Activated CD4-positive, alpha-beta T cell treated with anti-CD3 and anti-CD28 coated beads, Interleukin-2, amount 50 U/mL, for 4 hours (primary cell): ENCODE measurements around the gene SLX9.
A peak's percentile ranks its signal among the peaks of the same experiment; 100 is the strongest.

ENCODE experiments used
- DNase-seq, 2 experiments: peaks; one replicate each; pipeline ENCODE4 v3.0.0-alpha.2; 2020

The SLX9 gene

DNA sequence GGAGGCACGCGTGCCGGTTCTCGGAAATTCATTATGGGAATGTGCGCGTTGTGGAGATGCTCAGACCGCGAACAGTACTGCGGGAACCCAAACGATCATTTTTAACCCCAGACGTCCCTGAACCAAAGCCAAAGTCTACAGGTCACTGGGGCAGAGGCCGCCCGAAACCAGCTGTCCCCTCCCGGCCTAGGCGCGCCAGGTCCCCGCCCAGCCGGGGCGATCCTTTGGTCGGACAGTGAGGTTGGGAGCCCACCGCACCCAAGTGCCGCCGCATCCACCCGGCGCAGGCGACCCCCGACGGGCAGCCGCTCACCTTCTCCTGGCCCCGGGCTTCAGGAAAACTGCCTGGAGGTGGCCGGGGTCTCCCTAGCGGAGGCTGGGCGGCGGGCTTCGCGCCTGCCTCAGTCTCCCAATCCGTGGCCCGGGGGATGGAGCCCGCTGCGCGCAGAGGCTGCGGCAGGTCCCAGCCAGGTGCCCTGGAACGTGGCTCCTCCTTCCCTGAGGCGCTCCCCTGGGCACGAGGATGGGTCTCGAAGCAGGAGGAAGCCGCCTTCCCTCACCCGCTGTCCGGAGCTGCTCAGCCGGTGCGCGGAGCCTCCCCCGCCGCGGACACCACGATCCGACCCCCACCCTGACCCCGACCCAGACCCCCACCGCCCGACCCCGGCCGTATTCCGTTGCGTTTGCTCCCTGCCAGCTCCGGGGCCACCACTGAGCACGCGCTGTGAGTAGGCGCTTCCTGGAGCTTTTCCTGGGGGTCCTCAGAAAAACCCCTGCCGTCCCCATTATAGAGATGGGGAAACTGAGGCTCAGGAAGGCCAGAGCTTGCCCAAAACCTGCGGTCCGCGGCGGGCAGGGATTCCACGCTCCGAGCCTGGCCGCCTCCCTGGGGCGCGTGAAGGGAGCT, 8.1 kb upstream of the SLX9 start:
- no peak for DNase-seq

DNA sequence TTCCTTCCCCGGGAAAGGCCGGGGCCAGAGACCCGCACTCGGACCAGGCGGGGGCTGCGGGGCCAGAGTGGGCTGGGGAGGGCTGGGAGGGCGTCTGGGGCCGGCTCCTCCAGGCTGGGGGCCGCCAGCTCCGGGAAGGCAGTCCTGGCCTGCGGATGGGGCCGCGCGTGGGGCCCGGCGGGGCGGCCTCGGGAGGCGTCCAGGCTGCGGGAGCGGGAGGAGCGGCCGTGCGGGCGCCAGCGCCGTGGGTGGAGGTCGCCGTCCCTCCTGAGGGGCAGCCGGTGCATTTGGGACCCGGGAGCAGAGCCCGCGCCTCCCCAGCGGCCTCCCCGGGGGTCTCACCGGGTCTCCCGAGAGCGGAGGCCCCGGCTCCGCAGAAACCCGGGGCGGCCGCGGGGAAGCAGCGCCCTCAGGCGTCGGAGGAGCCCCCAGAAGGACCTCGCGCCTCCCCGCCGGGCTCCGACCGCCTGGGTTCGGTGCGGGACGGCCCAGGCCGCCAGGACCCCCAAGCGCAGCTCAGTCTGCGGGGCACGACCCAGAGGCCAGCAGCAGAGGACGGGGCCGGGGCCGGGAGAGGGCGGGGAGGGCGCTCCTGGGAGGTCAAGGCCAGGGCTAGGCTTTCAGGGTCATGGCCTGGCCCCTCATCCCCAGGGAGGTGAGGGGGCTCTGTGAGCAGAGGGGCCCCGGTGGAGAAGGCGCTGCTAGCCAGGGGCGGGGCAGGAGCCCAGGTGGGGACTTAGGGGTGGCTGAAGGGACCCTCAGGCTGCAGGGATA, 7.2 kb upstream of the SLX9 start:
- peak; percentile 62 to 67 for DNase-seq

DNA sequence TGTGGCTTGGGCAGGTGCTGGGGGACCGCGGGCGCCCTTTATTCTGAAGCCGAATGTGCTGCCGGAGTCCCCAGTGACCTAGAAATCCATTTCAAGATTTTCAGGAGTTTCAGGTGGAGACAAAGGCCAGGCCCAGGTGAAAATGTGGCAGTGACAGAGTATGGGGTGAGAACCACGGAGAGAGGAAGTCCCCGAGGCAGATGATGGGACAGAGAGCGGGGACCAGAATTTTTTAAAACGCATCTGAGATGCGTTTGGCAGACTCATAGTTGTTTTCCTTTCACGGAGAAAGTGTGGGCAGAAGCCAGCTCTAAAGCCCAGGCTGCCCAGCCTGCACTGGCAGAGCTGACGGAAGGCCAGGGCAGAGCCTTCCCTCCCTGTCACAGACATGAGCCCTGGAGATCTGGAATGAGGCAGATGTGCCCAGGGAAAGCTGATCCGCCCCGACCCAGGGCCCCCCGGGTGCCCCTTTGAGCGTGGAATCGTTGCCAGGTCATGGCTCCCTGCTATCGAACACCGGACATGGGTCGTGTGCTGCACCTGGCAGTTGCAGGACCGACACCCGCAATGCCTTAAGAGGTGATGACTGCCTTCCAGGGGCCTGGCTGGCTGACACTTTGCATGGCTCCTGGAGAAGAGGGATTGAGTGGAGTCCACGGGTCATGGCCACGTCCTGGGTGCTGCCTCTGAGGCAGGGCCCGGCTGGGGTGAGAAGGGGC, 6.5 kb upstream of the SLX9 start:
- DNase-seq: no peak

DNA sequence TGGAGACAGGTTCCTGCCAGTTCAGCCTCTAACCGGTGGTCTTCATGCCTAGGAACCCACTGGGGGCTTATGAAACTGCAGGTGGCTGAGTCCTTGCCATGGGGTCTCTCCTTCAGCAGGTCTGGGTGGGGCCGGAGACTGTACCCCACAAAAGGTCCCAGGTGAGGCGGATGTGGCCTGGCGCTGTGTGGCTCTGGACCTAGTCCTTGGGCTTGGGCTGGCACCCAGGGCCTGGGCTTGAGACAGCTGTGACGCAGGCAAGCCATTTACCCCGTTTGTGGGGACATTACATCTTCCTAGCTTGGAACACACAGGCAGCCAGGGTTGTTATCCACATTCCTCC, 5.9 kb upstream of the SLX9 start:
- no peak for DNase-seq

DNA sequence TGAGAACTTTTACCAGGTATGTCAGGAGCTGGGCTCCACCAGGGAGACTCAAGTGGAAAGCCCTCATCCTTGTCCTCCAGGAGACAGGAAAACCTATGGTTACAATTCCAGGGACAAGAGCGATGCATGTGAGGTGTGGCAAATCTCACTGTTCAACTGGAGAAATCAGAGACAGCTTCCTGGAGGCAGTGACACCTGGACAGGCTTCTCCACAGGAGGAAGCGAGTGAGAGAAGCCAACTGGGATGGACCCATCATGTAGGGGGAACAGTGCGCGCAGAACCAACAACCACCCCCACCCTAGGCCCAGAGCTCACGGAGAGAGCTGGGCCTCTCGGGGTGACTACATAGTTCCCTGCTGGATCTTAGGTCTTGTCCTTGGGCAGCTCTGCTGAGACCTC, 5.6 kb upstream of the SLX9 start:
- no peak for DNase-seq

DNA sequence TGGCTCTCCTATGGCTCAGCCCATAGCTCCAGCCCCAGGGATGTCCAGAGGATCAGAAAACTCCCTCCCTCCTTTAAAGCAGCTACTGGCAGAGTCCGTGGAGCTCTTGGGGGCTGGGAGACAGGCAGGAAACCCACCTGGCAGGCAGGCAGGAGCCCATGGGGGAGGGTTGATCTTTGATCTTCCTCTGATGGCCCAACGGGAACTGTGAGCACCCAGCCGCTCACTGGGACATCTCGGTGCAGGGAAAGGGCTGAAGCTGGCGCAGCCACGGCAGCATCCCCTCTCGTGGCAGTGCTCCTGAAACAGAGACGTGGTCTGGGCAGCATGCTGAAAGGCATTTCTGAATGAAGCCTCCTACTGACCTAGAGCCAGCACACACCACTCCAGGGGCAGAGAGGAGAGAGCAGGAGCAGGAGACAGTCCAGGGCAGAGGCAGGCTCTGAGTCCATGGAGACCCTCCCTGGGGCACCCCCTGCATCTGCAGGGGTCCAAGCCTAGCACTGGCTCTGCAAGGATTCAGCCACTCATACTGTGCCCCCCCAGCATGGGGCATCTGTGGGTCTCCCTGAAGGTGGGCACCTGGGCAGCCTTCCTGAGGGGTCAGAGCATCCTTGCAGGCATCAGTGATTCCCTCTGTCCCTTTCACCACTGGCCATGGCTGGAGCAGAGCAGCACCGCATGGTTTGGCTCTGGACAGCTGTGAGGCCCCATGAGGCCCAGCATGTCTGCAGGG, 4.9 kb upstream of the SLX9 start:
- DNase-seq: no peak

DNA sequence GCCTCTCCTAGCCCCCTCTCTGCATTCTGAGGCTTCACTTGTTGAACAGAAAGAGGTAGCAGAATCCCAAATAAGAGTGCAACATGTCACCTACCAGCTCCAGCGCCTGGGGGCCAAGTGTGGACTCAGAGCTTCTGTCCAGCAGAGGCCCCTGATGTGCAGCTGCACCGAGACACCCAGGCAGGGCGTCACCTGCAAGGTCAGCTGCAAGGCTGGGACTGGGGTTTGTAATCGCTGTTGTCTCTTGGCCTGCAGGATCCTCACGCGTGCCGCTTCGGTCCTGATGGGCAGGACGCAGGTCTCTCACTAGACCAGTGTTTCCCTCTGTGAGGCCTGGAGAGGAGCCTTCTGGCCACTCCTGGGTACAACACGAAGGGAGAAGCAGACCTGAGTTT, 4.3 kb upstream of the SLX9 start:
- DNase-seq: no peak

DNA sequence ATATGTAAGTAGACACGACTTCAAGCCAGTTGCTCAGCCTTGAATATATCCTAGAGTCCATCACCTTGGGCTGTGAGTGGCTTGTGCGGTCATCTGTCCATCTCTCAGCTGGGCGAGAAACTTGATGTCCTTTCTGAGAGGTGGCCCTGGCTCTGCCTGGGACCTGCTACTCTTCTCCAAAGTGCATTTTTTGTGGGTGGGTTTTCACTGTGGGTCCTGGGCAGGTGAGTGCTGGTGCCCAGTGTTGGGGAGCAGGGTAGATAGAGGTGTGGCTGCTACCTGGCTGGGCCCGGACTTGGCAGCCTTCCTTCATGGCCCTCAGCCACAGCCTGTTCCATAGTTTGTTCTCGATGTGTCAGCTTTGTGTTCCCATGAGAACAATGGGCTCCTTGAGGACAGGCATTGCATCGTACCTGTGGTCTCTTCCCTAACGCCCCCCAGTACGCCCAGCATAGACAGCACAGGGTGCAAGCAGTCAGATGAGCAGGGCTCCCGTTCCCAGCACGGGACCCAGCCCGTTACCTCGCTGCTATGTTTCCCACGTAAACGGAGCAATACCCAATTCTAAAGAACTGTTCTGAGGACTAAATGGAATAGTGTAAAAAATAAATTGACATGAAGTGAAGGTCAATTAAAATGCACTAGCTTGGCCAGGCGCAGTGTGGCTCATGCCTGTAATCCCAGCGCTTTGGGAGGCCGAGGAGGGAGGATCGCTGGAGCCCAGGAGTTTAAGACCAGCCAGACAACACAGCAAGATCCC, 877 bp upstream of the SLX9 start:
- no peak for DNase-seq

DNA sequence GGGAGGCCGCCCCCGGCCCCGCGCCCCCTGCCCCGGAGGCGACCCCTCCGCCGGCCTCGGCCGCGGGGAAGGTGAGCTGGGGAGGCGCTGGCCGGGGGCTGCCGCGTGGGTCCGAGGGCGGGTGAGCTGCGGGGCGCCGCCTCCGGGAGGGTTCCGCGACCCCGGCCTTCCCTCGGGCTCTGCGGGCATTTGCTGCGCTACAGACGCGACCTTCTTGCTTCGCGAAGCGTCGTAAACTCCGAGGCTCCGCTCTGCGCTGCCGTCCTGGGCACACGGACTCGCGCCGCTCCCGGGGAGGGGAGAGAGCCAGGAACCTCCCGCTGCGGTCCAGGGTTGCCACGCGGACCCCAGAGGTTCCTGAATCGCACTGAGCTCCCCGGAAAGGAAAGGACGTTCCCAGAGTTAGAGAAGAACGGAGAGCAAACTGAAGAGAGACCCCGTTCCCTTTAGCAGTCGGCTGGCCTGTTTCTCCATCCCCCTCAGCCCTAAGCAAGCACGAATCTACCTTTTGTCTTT, 345 bp downstream of the SLX9 start:
- no peak for DNase-seq

DNA sequence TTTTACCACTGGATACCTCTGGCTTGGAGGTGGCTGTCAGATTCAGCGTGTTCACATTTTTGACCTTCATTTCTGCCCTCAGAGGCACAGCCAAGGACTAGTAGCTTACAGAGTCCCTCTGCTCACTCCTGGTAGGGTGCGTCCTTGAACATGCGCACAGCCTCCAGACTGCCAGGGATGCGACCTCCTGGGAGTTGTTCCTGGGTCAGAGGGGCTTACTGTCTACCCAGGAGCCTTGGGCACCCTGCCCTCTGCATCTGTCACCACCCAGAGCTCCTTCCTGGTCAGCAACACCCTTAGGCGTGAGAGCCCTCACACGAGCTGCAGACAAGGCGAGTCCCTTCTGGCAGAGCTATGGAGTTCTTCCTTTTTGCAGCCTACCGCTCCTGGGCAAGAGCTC, 1.7 kb downstream of the SLX9 start:
- DNase-seq: no peak

DNA sequence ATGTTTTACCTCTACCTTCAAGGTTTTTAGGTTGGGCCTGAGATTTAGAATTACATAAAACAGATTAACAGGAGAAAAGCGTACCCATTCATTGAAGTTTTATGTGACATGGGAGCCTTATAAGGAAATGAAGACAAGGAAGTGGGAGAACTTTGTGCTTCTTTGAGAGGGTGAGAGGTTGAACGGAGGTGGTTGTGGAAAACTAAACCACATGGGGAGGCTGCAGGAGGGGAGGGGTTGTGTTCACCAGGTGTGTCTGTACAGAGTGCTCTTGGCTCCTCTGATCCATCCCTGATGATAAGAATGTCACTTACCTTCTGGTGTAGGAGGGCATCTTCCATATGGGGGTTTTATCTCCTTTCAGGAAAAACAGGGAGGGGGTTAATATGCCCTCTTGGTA, 2.7 kb downstream of the SLX9 start:
- no peak for DNase-seq

DNA sequence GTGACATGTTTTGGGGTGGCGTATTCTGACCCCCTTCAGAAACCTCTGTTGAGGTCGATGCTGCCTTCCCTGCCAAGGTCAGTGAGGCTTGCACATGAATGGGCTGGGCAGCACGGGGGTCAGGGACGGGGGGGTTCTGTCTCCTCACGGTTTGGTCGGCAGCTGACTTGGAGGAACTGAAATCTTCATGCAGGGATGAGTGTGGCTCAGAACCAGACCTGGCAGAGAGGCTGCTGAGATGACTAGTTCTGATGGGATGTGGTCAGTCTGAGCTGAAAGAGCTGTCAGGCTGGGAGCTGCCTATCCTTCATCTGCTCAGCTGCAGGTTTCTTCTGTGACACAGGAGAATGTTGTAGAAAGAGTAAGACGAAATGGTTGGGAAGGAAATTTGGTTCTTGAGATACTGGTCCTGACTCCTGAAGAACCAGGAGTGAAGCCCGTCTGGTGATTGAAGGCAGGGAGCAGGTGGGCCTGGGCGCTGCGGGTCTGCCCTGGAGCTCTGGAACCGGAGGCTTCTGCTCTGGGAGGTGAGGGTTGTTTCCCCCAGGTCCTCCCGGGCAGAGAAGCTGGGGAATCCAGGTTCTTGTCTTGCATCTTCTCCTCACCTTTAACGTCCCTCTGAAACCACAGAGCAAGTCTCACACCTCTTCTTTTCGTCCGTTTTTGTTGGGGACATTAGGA, 3.3 kb downstream of the SLX9 start:
- no peak for DNase-seq

DNA sequence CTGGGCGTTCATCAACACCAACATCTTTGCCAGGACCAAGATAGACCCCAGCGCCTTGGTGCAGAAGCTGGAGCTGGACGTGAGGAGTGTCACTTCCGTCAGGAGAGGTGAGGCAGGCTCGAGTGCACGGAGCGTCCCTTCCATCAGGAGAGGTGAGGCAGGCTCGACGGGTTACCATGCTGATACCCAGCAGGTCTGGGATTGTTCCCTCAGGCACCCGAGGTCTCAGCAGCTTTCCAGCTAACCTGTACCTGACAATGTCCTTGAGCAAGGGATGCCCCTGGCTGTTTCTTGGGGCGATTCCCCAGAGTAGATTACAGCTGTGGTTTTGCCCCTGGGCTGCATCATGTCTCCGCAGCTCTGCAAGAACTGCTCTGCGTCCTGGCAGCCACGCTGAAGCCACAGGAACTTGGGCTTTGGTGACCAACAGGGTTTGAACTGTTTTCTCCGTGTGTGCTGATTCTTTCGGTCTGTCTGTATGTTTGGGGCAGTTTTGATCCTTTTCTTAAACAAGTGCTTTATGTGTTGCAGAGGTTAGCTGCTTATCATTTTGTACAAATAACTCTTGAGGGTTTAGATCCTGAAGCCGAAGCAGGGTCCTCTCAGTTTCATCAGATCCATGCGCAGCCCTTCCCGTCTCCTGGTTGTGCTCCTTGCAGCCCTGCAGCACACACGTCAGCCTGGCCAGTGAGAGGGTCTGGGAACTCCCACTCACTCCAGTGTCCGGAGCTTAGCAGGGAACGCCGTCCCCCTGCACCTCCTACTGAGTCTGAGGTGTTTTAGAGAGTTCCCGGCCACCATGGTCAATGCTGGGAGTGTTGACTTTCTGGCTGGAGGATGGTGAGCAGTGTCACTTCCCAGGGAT, 4.1 kb downstream of the SLX9 start:
- DNase-seq: no peak

DNA sequence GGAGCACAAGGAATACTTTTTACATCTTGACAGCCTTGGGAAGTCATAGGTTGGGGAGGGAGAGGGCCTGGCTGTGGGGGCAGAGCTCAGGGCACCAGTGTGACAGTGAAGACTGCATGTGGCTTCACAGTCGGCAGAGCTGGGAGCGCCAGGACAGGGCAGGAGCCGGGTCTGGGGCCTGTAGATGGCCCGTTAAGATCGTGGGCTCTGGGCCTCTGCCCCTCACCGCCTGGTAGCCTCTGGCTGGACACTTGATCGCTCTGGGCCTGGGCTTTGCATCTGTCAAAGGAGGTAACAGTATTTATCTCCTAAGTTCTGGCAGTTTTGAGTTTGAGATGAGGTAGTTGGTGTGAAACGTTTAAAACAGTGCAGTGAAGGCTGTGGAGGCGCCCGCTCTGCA, 4.8 kb downstream of the SLX9 start:
- no peak for DNase-seq

DNA sequence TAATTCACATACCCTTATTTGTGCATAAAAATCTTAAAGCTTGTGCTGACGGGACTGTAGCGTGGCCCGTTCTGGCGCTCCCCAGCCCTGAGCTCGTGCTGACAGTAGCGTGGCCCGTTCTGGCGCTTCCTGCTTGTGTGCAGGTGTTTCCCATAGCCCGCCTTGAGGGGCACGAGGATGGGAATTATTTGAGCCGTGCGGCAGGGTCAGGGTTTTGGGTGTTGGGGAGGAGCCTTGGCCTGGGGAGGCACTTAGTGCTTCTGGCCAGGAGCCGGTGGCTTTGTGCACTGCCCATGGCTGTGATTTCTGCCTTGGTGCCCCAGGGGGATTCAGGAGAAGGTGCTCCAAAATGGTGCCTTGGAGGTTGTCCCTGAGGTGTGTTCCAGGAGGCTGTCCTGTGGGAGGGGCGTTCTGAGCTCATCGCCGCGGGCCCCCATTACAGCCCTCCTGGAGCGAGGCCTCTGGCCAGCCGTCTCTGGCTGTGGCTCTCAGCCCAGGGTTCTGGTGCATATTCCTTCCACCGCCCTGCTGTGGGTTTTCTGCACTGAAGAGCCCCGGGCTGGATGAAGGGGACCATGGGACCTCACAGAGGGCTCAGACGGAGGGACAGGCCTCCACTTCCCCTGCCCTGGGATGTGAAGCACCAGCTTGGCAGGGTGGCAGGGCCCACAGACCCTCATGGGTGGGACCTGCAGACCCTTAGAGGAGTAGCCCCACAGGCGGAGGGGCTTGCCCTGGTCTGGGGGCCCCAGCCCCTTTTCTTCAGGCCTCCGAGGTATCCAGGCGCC, 6.6 kb downstream of the SLX9 start:
- no peak for DNase-seq

DNA sequence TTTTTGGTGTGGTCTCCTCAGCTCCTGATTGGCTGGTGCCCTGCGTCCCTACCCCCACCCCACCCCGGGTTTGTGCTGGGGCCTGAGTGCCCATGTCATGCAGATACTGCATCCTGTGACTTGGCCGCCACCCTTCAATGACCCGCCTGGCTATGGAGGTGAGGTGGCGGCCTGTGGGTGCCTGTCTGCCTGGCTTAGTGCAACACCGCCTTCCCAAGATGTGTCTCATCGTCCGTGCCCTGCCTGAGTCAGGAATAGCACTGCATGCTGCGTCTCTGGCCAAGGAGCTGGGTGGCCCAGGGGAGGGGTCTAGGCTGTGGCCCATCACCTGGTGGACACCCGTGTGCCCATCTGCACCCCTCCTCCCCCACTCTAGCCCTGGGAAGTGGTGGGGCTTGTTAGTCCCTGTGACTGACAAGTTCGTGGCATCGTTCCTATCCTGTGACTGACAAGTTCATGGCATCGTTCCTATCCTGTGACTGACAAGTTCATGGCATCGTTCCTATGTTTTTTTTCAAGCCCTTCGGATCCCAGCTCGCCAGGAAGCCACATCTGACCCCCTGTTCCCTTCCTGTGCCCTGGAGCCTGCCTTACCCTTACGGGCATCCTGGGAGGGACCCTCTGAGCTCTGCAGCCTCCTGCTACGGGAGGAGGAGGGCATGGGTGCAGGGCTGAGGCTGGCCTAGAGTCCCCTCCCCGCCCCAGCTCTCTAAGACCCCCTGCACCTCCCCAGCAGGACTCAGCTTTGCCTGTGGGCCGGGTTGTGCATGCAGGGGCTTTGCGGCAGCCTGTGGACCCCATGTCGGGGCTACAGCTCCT, 7.5 kb downstream of the SLX9 start:
- DNase-seq: no peak

DNA sequence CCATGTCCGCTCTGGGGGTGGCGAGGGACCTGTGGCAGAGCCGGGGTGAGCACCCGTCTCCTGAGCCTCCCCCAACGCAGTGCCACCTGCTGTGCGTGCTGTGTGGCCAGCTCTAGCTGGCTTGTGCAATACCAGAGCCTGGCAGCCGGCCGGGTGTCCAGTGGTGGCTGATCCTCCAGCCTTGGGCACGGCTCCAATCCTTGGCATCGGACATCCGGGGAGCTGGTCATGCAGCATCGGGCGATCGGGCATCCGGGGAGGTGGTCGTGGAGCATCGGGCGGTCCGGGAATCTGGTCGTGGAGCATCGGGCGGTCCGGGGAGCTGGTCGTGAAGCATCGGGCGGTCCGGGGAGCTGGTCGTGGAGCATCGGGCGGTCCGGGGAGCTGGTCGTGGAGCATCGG, 8.1 kb downstream of the SLX9 start:
- DNase-seq: no peak

DNA sequence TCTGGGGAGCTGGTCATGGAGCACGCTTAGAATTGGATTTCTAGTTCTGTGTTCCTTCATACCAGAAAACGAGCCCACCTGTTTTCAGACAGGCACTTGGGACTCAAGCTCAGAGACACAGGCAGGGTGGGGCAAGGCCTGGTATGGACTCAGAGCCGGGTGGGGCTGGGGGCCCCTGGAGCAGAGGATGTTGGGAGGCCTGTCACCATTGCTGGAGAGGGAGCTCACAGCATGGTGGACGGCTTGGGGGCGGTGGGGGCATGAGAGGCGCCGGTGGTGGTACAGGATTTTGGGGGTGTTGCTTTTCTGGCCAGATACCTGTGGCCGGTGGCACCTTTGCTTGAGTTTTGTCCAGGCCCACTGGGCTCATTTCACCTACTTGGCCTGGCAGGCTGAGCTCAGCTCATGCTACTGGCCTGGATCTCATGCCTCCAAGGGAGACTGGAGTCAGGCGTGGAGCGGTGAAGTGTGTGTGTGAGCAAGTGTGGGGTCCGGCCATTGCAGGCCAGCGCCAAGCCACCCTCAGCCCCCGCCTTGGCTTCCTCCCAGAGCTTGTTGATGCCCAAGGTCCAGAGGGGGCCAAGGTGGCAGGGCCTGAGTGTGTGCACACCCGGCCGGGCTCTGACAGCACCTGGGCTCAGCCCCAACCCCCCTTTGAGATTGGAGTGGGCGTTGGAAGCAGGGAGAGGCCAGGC, 8.7 kb downstream of the SLX9 start:
- no peak for DNase-seq
